OCI-LY1 (cell line): Measurements from ENCODE around the gene WNK2.

Experiments
- H2AFZ ChIP-seq: fragments of 200-600 bp; sonication (generic), shearing (Covaris generic); 2 replicates; pipeline ENCODE4 v1.6.0; 2014; ENCODE audit warnings: antibody characterized with exemption, mild to moderate bottlenecking, low read length
- H3F3A ChIP-seq: fragments of 200-600 bp; sonication (generic), shearing (Covaris generic); 2 replicates; pipeline ENCODE4 v1.6.0; 2014; ENCODE audit warnings: mild to moderate bottlenecking, antibody characterized with exemption, low read length, moderate library complexity; ENCODE audit not compliant: insufficient read depth
- H3K27ac ChIP-seq: fragments of 200-600 bp; sonication (generic); 2 replicates; pipeline ENCODE4 v1.5.1; 2014; ENCODE audit warnings: low read length, mixed run types, mild to moderate bottlenecking, low read depth; ENCODE audit not compliant: poor library complexity, severe bottlenecking
- H3K27me3 ChIP-seq: fragments of 200-600 bp; sonication (generic); 2 replicates; pipeline ENCODE4 v1.6.0; 2014; ENCODE audit warnings: antibody characterized with exemption, mild to moderate bottlenecking, low read length, moderate library complexity; ENCODE audit not compliant: insufficient read depth
- H3K36me3 ChIP-seq: fragments of 200-600 bp; sonication (generic); 2 replicates; pipeline ENCODE4 v1.6.1; 2014; ENCODE audit warnings: mild to moderate bottlenecking, antibody characterized with exemption, low read length, moderate library complexity, mixed read lengths; ENCODE audit not compliant: insufficient read depth
- H3K4me1 ChIP-seq: fragments of 200-600 bp; sonication (generic); 2 replicates; pipeline ENCODE4 v1.5.1; 2014; ENCODE audit warnings: mild to moderate bottlenecking, low read length, moderate library complexity; ENCODE audit not compliant: insufficient read depth, severe bottlenecking
- H3K4me2 ChIP-seq: fragments of 200-600 bp; sonication (generic), shearing (Covaris generic); 2 replicates; pipeline ENCODE4 v1.6.1; 2014; ENCODE audit warnings: low read length
- H3K4me3 ChIP-seq: fragments of 200-600 bp; sonication (generic); 2 replicates; pipeline ENCODE4 v1.5.1; 2014; ENCODE audit warnings: low read length, low read depth, mild to moderate bottlenecking, mixed read lengths; ENCODE audit not compliant: poor library complexity, severe bottlenecking
- H3K79me2 ChIP-seq: fragments of 200-600 bp; shearing (Covaris generic); 2 replicates; pipeline ENCODE4 v1.6.1; 2016; ENCODE audit warnings: mixed run types, low read length, mixed read lengths; ENCODE audit not compliant: insufficient read depth
- H3K9ac ChIP-seq: fragments of 200-600 bp; sonication (generic), shearing (Covaris generic); 2 replicates; pipeline ENCODE4 v1.6.1; 2014; ENCODE audit warnings: mild to moderate bottlenecking, low read length, mixed read lengths
- H3K9me2 ChIP-seq: fragments of 200-600 bp; sonication (generic), shearing (Covaris generic); 2 replicates; pipeline ENCODE4 v1.6.1; 2014; ENCODE audit warnings: low read depth, mild to moderate bottlenecking, low read length, mixed read lengths
- H3K9me3 ChIP-seq: fragments of 200-600 bp; shearing (Covaris generic); 2 replicates; pipeline ENCODE4 v1.6.1; 2014; ENCODE audit warnings: low read length, mixed read lengths
- H4K20me1 ChIP-seq: fragments of 200-600 bp; sonication (generic), shearing (Covaris generic); 2 replicates; pipeline ENCODE4 v1.6.0; 2016; ENCODE audit warnings: mild to moderate bottlenecking, low read length; ENCODE audit not compliant: insufficient read depth
- CTCF ChIP-seq: fragments of 200-600 bp; sonication (generic), shearing (Covaris generic); IDR thresholded peaks from 2 replicates; pipeline ENCODE4 v1.5.1; 2017; ENCODE audit warnings: mild to moderate bottlenecking, antibody characterized with exemption, low read length, moderate library complexity, mixed read lengths
- EZH2 ChIP-seq: fragments of 200-600 bp; sonication (generic), shearing (Covaris generic); IDR thresholded peaks from 2 replicates; pipeline ENCODE4 v1.8.0; 2017; ENCODE audit warnings: borderline replicate concordance, mixed run types, mild to moderate bottlenecking, antibody characterized with exemption, low read length, moderate library complexity, mixed read lengths

Gene WNK2

GRCh38 chr9:93296889-93297480 is 113.0 kb downstream of the WNK2 start:
- Histone ChIP-seq H3K79me2 (no peaks in the 10 kb centered on the region), H3K9me3 (no peaks in the 10 kb centered on the region), H3K36me3 (peaks cover 44% of the 10 kb centered on the region), H3K9me2 (no peaks in the 10 kb centered on the region), H3F3A (no peaks in the 10 kb centered on the region), H3K4me3 (peak overlapping the region; percentile 51), H3K4me1 (peaks cover 88% of the 10 kb centered on the region), H4K20me1 (no peaks in the 10 kb centered on the region), H3K9ac (peak overlapping the region; percentile 75), H2AFZ (no peak overlapping the region), H3K27ac (peak overlapping the region; percentile 99), H3K27me3 (no peaks in the 10 kb centered on the region), H3K4me2 (peak overlapping the region; percentile 62)
- TF ChIP-seq CTCF (no peak), EZH2 (no peak)

- Histone ChIP-seq H3K4me1 (peaks cover 92% of the 10 kb centered on the region), H3K27ac (peak overlapping the region; percentile 99)
Observed at GRCh38 chr9:93297659-93298497, 113.9 kb downstream of the WNK2 start.

More at GRCh38 chr9:93297659-93298497, 113.9 kb downstream of the WNK2 start:
- H3K9me3 ChIP-seq: no peaks in the 10 kb centered on the region
- TF ChIP-seq CTCF (peak; percentile 57), EZH2 (no peak)
- H3K9ac ChIP-seq: peak overlapping the region; percentile 75
- no peaks in the 10 kb centered on the region for H3F3A ChIP-seq
- peak overlapping the region; percentile 51 for H3K4me3 ChIP-seq
- H3K79me2 ChIP-seq: no peaks in the 10 kb centered on the region
- no peaks in the 10 kb centered on the region for H3K9me2 ChIP-seq
- no peak overlapping the region for H2AFZ ChIP-seq
- peaks cover 36% of the 10 kb centered on the region for H3K36me3 ChIP-seq
- no peaks in the 10 kb centered on the region for H3K27me3 ChIP-seq
- H4K20me1 ChIP-seq: no peaks in the 10 kb centered on the region
- peak overlapping the region; percentile 62 for H3K4me2 ChIP-seq
